ENCODE results near the gene TAF10.

DNA sequence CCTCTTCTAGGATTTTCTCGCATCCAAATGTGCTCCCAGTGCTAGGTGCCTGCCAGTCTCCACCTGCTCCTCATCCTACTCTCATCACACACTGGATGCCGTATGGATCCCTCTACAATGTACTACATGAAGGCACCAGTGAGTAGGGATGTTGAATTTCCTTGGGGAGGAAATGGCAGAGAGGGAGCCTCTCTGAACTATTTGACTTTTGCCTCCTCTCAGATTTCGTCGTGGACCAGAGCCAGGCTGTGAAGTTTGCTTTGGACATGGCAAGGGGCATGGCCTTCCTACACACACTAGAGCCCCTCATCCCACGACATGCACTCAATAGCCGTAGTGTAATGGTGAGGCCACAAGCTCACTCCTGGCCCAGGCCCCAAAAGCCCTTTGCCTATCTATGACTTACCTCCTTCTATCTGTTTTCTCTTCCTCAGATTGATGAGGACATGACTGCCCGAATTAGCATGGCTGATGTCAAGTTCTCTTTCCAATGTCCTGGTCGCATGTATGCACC, 2.5 kb downstream of the TAF10 start:
- TF ChIP-seq CTCF (IDR thresholded peaks at IDR 0.05; ENCODE audit: insufficient read depth, low read length) = no peak
- TF ChIP-seq REST (IDR thresholded peaks at IDR 0.05; ENCODE audit: insufficient replicate concordance, low read depth) = no peak
- no peak for TF ChIP-seq POLR2AphosphoS5 (IDR thresholded peaks at IDR 0.05; ENCODE audit: low read depth)
- no peak for TF ChIP-seq GABPA (IDR thresholded peaks at IDR 0.05; ENCODE audit: low read depth)
- no peak for TF ChIP-seq SPI1 (IDR thresholded peaks at IDR 0.05; ENCODE audit: borderline replicate concordance, low read depth)
